ENCODE results near the gene SLCO1A2. TPM values are rescaled to one million over a fixed set of nuclear protein-coding genes. Genes with fewer than 3 reads are reported as not detected.
"Not testable (repeated sequence)": the region's sequence is repeated elsewhere in the genome, so short reads cannot be mapped to it uniquely, and the experiment has no call there.

The SLCO1A2 gene
- total and polyA plus RNA-seq, 7 donors = 0.01 TPM; not detected in 6

DNA sequence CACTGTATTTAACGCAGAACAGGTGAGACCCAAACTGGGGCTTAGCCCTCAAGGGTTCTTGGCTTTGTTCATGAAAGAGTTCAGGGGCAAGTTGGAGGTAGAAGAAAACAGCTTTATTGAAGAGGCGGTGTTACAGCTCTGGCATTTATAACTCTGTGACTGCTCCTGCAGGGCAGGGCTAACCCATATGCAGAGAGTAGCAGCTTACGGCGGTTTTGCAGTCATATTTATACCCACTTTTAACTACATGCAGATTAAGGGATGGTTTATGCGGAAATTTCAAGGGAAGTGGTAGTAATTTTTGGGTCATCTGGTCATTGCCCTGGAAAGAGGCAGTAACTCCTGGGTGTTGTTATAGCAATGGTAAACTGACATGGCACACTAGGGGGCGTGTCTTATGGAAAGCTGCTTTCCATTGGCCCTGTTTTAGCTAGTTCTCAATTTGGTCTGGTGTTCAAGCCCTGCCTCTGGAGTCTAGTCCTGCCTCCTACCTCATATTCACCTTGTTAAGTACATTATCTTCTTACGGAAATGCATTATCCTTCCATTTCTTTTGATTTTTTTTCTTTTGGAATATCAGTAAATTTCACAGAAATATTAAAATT lies 36.2 kb upstream of the SLCO1A2 start:
- H3K9me3 ChIP-seq = no peaks in the 10 kb centered on the region
- H3K27ac ChIP-seq = no peak overlapping the region
- DNase-seq (no peak), ATAC-seq (no peak)
- TF ChIP-seq, protein P1, sequence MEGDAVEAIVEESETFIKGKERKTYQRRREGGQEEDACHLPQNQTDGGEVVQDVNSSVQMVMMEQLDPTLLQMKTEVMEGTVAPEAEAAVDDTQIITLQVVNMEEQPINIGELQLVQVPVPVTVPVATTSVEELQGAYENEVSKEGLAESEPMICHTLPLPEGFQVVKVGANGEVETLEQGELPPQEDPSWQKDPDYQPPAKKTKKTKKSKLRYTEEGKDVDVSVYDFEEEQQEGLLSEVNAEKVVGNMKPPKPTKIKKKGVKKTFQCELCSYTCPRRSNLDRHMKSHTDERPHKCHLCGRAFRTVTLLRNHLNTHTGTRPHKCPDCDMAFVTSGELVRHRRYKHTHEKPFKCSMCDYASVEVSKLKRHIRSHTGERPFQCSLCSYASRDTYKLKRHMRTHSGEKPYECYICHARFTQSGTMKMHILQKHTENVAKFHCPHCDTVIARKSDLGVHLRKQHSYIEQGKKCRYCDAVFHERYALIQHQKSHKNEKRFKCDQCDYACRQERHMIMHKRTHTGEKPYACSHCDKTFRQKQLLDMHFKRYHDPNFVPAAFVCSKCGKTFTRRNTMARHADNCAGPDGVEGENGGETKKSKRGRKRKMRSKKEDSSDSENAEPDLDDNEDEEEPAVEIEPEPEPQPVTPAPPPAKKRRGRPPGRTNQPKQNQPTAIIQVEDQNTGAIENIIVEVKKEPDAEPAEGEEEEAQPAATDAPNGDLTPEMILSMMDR (IDR thresholded peaks at IDR 0.05) = no peak
- no peaks in the 10 kb centered on the region for H3K4me1 ChIP-seq
- H3K4me3 ChIP-seq = no peak overlapping the region
- H3K27me3 ChIP-seq (ENCODE audit: insufficient read depth in 3 of 3, low read length in 2 of 3) = no peaks in the 10 kb centered on the region
- intact Hi-C loops (cut with DNase I) = no loop called here
- 79 to 89% (median 86%) methylated on average over 7 of the region's 7 CpGs for WGBS, 3 donors
- no peaks in the 10 kb centered on the region for H3K36me3 ChIP-seq (ENCODE audit: insufficient read depth in 1 of 2, low read depth in 1 of 2)

DNA sequence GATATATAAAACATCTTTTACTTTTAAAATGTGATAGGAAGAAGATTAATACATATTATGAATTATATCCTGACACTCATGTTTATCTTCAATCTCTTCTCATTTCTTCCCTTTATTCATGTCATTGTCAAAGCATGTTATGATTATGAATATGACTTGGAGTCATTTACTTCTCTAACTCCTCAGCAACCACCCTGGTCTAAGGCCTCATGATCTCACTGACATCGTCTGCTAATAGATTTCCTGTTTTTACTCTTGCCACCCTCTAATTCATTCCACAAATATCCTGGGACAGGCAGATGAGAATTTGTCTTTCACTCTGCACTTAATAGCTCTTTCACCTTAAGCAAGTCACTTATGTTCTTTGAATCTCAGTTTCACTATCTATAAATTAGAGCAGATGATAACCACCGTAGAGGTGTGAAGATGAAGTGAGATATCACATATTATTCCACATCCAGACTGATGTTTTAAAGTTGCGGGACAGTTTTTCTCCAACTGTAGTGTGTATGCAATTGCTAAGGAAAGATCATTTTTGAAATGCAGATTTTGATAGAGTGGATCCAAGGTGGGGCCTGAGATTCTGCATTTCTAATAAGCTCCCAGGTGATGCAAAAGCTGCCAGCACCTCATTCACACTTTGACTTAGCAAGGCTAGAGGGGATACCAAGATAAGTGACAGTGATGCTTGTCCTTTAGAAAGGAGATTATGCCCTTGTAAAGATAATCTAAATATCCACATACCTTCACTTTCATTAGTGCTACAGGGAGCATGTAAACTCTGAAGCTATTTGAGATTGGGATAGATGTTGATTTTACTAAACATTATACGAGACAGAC lies 34.6 kb upstream of the SLCO1A2 start:
- Histone ChIP-seq H3K9me3 (no peaks in the 10 kb centered on the region), H3K27me3 (ENCODE audit: insufficient read depth in 3 of 3, low read length in 2 of 3) (no peaks in the 10 kb centered on the region), H3K27ac (no peak overlapping the region), H3K4me3 (no peak overlapping the region), H3K36me3 (ENCODE audit: insufficient read depth in 1 of 2, low read depth in 1 of 2) (no peaks in the 10 kb centered on the region), H3K4me1 (no peaks in the 10 kb centered on the region)
- 59 to 69% (median 62%) methylated on average over 4 of the region's 4 CpGs for WGBS, 3 donors
- intact Hi-C loops (cut with DNase I) = no loop called here
- DNase-seq (no peak), ATAC-seq (no peak)
- TF ChIP-seq, protein P1 (IDR thresholded peaks at IDR 0.05) = no peak

DNA sequence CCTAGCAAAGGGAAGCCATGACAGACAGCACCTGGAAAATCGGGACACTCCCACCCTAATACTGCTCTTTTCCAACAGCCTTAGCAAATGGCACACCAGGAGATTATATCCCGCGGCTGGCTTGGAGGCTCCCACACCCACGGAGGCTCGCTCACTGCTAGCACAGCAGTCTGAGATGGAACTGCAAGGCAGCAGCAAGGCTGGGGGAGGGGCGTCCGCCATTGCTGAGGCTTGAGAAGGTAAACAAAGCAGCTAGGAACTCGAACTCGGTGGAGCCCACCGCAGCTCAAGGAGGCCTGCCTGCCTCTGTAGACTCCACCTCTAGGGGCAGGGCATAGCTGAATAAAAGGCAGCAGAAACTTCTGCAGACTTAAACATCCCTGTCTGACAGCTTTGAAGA lies 25.9 kb upstream of the SLCO1A2 start:
- H3K4me1 ChIP-seq; H3K36me3 ChIP-seq (ENCODE audit: insufficient read depth in 1 of 2, low read depth in 1 of 2); H3K4me3 ChIP-seq; H3K27me3 ChIP-seq (ENCODE audit: insufficient read depth in 3 of 3, low read length in 2 of 3); ATAC-seq; H3K27ac ChIP-seq; intact Hi-C loops (cut with DNase I); DNase-seq; H3K9me3 ChIP-seq: not testable (repeated sequence)
- 83 to 85% (median 85%) methylated on average over 10 of the region's 10 CpGs for WGBS, 3 donors

DNA sequence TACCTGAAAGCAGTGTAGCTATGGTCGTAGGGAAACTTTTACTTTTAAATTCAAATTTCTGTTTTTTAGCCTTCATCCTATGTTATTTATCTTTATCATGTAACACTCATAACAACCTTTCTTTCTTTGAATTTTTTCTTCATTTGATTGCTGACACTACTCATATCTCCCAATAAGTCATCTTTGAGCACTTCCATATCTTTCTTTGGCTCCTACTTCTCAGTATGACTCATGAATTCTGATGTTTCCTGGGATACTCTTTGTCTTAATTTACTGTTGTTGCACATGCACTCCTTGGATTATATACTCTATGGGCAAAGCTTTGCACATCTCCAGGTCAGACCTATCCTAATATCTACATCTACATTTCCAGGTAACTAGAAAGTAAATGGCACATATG lies 19.9 kb upstream of the SLCO1A2 start:
- no peak overlapping the region for H3K4me3 ChIP-seq
- H3K27ac ChIP-seq = no peak overlapping the region
- ATAC-seq = no peak
- intact Hi-C loops (cut with DNase I) = no loop called here
- H3K9me3 ChIP-seq = no peaks in the 10 kb centered on the region
- H3K4me1 ChIP-seq = no peaks in the 10 kb centered on the region
- H3K27me3 ChIP-seq (ENCODE audit: insufficient read depth in 3 of 3, low read length in 2 of 3) = no peaks in the 10 kb centered on the region
- DNase-seq = no peak
- TF ChIP-seq, protein P1 (IDR thresholded peaks at IDR 0.05) = no peak
- WGBS, 3 donors = 82 to 91% (median 84%) methylated on average over 1 of the region's 1 CpG
- no peaks in the 10 kb centered on the region for H3K36me3 ChIP-seq (ENCODE audit: insufficient read depth in 1 of 2, low read depth in 1 of 2)

DNA sequence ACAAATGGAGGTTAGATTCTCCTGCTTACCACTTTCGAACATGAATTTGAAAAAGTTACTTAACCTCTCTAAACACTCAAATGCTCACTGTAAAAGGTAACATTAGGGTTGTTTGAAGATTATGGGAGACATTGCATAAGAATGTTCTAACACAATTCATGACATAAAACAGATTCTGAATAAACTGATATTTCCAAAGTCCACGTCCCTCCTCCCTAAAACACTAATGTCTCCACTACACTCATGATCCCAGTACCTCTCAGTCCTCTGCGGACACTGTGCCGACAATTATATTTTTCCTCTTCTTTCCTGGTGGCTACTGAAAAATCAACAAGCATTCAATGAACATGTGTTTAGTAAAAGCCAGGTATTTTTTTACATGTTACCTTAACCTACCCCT lies 19.2 kb upstream of the SLCO1A2 start:
- no peak overlapping the region for H3K4me3 ChIP-seq
- no peak for DNase-seq
- H3K27me3 ChIP-seq (ENCODE audit: insufficient read depth in 3 of 3, low read length in 2 of 3) = no peaks in the 10 kb centered on the region
- WGBS, 3 donors = 81 to 85% (median 82%) methylated on average over 4 of the region's 4 CpGs
- intact Hi-C loops (cut with DNase I) = no loop called here
- no peak for ATAC-seq
- H3K4me1 ChIP-seq = no peaks in the 10 kb centered on the region
- H3K9me3 ChIP-seq = no peaks in the 10 kb centered on the region
- TF ChIP-seq, protein P1 (IDR thresholded peaks at IDR 0.05) = no peak
- H3K36me3 ChIP-seq (ENCODE audit: insufficient read depth in 1 of 2, low read depth in 1 of 2) = no peaks in the 10 kb centered on the region
- H3K27ac ChIP-seq = no peak overlapping the region
